GM21723 (cell line): ENCODE results near the gene PXMP2.
"Not testable (repeated sequence)": the region's sequence is repeated elsewhere in the genome, so short reads cannot be mapped to it uniquely, and the experiment has no call there.

ENCODE experiments used
- ATAC-seq: cut with Tn5 transposase; IDR thresholded peaks from one replicate; pipeline ENCODE4 v1.9.1; 2021; ENCODE audit warnings: mild to moderate bottlenecking, moderate library complexity; ENCODE audit not compliant: unreplicated experiment

The PXMP2 gene

DNA sequence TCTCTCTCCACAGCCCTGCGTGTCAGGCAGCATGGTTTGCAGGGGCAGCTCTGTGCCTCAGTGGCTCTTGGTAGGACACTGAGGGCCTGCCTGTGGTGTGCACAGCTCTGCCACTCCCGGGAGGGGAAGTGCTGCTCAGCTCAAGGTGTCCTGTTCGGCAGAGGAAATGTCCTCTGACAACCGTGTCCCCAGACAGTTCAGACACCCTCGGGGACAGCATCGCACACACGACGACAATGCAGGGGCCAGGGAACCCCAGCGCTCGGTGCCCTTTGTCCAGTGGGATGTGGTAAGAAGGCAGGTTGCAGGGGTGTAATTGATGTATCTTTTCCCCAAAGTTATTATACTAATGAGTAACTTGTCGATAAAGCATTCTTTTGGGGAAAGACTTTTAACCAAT is 60.0 kb downstream of the PXMP2 start:
- ATAC-seq = no peak

DNA sequence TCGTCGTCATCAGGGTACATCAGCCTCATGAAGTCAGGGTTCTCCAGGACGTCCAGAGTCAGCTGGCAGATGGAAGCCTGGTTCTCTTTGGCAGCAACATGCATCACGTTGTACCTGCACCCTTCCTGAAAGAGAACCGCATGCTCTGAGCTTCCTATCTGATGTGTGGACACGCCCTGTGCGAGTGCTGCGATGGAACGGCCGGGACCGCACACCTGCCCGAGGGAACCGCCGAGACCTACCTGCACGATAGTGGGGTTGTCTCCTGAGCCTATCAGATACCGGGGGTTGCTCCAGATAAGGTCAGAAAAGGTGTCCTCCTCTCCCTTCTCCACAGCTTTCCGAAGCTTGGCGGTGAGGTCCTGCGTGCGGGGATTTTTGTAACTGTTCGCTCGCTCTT is 60.5 kb downstream of the PXMP2 start:
- no peak for ATAC-seq

DNA sequence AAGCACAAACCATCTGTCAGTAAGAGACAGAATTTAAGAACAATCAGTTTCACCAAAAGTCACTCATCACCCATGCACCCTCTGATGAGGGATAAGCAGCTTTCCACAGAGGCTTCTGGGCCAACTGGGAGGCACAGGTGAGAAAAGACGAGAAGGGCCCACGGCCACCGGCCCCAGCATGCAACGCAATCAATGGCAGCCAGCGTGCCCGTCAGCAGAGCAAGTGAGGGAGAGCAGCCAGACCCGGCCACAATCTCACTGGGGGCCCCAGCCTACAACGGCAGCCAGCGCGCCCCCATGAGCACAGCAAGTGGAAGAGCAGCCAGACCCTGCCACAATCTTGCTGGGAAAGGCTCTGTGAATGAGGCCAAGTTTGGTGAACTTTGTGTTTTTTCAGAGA is 60.9 kb downstream of the PXMP2 start:
- ATAC-seq = no peak

DNA sequence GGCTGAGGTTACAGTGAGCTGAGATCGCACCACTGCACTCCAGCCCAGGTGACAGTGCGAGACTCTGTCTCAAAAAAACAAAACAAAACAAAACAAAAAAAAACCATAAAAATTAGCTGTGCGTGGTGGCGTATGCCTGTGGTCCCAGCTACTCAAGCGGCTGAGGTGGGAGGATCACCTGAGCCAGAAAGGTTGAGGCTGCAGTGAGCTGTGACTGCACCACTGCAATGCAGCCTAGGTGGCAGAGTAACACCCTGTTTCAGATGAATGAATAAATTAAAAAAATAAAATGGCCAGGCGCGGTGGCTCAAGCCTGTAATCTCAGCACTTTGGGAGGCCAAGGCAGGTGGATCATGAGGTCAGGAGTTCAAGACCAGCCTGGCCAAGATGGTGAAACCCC is 66.3 kb downstream of the PXMP2 start:
- ATAC-seq = not testable (repeated sequence)

DNA sequence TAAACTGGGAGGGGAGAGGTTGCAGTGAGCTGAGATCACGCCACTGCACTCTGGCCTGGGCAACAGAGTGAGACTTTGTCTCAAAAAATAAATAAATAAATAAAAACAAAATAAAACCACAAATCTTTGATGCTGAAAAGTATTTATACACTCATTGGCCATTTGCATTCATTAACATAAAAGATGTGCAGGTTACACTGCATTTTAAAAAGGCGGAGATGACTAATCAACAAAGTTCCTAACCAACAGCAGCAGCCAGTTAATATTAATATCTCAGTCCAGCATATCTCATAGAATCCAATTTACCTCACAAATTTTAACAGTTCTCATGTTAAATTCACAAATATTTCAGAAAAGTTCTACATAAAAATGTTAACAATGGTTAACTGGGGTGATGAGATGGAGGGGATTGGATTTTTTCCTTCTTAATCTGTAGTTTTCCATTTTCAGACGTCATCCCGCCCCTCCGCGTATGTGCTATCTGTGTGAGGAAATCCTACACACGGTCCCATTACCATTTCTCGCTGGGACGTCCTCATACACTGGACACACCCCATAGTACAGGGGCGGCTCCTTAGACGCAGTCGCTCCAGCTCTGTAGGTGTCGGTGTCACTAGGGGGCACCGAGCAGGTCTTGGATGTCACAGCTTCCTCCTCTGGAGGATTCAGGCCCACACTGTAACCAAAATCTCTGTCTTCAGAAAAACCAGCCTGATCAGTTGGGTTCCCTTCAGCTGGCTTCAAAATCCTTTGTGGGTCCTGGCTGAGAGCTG is 67.0 kb downstream of the PXMP2 start:
- ATAC-seq = no peak
